ENCODE measurements around the gene STARD5.

Gene STARD5

DNA sequence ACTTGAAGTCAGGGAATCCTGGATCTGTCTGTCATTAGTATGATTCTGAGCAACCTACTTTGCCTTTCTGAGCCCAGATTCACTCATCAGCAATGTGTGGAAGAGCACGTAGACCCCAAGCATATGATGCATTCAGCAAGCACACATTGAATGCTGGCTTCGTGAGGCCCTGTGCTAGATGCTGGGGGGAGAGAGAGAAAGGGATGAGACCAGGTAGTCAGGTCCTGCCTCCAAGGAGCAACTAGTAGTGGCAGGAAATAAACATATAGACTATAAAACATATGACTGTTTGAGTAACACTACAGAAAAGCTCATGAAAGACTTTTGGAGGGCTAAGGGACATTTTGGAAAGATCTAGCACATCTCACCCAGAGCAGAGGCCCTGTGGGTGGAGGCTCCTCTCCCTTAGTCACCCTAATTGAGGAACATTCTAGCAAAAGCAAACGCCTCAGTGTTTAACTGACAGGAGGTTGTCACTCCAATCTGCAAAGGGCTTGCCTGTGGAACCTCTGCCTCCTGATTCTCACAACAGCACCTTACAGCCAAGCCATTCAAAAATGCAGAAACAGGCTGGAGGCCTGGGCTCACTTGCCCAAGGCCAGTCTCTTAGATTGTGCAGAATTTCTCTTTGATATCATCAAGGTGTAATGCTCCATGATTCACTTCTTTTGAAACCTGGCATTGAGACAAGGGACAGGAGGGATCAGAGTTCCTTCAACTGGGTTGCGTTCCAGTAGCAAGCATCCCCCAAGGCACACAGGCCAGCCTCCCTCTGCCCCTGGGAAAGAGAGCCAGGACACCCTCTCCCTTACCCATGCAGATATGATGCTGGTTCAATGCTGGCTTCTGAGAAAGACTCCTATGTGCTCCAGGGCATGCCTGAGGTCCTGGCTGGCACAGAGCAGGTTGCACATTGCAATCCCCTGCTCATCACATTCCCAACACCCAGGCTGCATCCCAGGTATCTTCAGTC lies 26.1 kb downstream of the STARD5 start:
- Histone ChIP-seq H3K4me2 (ENCODE audit: insufficient read depth, low read length) (peak overlapping the region; percentile 76), H3K79me2 (ENCODE audit: insufficient read depth, low read length) (peaks cover 79% of the 10 kb centered on the region), H3K9me3 (ENCODE audit: insufficient read depth, low read length, severe bottlenecking) (no peaks in the 10 kb centered on the region), H3K4me3 (ENCODE audit: low read depth in 1 of 2, low read length in 2 of 2) (peak overlapping the region; percentile 29 to 67; a peak in 3 of 4 replicates), H3K27ac (ENCODE audit: low read length) (peak overlapping the region; percentile 99), H3K27me3 (ENCODE audit: insufficient read depth, low read length, poor library complexity) (no peaks in the 10 kb centered on the region), H3K36me3 (ENCODE audit: insufficient read depth, low read length) (peaks cover 37% of the 10 kb centered on the region), H2AFZ (ENCODE audit: low read depth, low read length) (no peak overlapping the region), H4K20me1 (ENCODE audit: insufficient read depth, low read length) (peaks cover 2% of the 10 kb centered on the region; the same call in 1 of the 2 replicates), H3K4me1 (ENCODE audit: insufficient read depth, low read length) (peaks cover 99% of the 10 kb centered on the region), H3K9ac (ENCODE audit: low read depth, low read length) (peak overlapping the region; percentile 78)
- ATAC-seq (ENCODE audit: insufficient read depth, low read depth) = no peak
- TF ChIP-seq, protein P1, sequence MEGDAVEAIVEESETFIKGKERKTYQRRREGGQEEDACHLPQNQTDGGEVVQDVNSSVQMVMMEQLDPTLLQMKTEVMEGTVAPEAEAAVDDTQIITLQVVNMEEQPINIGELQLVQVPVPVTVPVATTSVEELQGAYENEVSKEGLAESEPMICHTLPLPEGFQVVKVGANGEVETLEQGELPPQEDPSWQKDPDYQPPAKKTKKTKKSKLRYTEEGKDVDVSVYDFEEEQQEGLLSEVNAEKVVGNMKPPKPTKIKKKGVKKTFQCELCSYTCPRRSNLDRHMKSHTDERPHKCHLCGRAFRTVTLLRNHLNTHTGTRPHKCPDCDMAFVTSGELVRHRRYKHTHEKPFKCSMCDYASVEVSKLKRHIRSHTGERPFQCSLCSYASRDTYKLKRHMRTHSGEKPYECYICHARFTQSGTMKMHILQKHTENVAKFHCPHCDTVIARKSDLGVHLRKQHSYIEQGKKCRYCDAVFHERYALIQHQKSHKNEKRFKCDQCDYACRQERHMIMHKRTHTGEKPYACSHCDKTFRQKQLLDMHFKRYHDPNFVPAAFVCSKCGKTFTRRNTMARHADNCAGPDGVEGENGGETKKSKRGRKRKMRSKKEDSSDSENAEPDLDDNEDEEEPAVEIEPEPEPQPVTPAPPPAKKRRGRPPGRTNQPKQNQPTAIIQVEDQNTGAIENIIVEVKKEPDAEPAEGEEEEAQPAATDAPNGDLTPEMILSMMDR (IDR thresholded peaks at IDR 0.05; ENCODE audit: borderline replicate concordance, extremely low read depth, low read length, poor library complexity, severe bottlenecking) = no peak
- no peak for TF ChIP-seq EZH2 (IDR thresholded peaks at IDR 0.05; ENCODE audit: borderline replicate concordance, low read depth, low read length, severe bottlenecking)
- DNase-seq = no peak

DNA sequence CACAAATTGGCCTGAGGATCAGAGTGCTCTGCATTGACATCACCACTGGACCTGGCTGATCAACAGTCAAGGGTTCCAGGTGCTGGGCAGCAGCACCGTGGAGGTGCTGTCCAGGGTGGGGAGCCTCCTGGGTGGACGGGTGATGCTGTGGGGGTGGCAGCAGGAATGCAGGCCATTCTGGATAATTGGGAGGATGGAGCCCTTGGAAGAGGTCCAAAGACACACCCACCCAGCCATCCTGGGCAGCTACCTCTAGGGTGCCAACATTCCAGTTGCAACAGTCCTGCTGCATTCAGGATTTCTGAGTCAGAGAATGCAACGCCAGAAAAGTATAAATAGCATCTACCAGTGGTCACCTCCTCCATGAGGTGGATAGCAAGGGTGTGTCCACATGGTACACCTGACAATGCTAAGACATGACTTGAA lies 26.8 kb downstream of the STARD5 start:
- ATAC-seq (ENCODE audit: insufficient read depth, low read depth) = no peak
- Histone ChIP-seq H4K20me1 (ENCODE audit: insufficient read depth, low read length) (no peaks in the 10 kb centered on the region), H3K4me2 (ENCODE audit: insufficient read depth, low read length) (peak overlapping the region; percentile 76), H2AFZ (ENCODE audit: low read depth, low read length) (0 out of 2 replicates have a peak overlapping the region, but pooled peaks have one; percentile 63), H3K27ac (ENCODE audit: low read length) (peak overlapping the region; percentile 99), H3K36me3 (ENCODE audit: insufficient read depth, low read length) (peaks cover 30% of the 10 kb centered on the region), H3K4me1 (ENCODE audit: insufficient read depth, low read length) (peaks cover 99% of the 10 kb centered on the region), H3K4me3 (ENCODE audit: low read depth in 1 of 2, low read length in 2 of 2) (peak overlapping the region; percentile 29 to 67; a peak in 3 of 4 replicates), H3K27me3 (ENCODE audit: insufficient read depth, low read length, poor library complexity) (no peaks in the 10 kb centered on the region), H3K9ac (ENCODE audit: low read depth, low read length) (peak overlapping the region; percentile 78), H3K9me3 (ENCODE audit: insufficient read depth, low read length, severe bottlenecking) (no peaks in the 10 kb centered on the region), H3K79me2 (ENCODE audit: insufficient read depth, low read length) (peaks cover 77% of the 10 kb centered on the region)
- no peak for TF ChIP-seq EZH2 (IDR thresholded peaks at IDR 0.05; ENCODE audit: borderline replicate concordance, low read depth, low read length, severe bottlenecking)
- TF ChIP-seq, protein P1 (IDR thresholded peaks at IDR 0.05; ENCODE audit: borderline replicate concordance, extremely low read depth, low read length, poor library complexity, severe bottlenecking) = no peak
- no peak for DNase-seq

DNA sequence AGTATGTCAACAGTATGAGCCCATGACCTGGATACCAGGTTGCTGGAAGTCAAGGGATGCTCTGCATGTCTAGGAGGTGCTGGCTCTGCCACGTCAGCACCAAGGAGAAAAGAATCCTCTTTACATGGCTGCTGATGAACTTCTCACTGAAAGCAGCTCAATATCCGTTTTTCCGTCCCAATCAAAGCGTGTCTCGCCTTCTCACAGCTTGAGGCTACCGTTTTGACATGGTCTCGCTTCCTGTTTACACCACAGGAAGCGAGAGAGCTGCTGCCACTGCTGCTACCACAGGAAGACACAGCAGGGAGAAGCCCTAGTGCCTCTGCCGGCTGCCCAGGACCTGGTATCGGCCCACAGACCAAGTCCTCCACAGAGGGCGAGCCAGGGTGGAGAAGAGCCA lies 27.3 kb downstream of the STARD5 start:
- peak; percentile 86 for DNase-seq
- Histone ChIP-seq H3K27ac (ENCODE audit: low read length) (peak overlapping the region; percentile 99), H3K9ac (ENCODE audit: low read depth, low read length) (peak overlapping the region; percentile 78), H2AFZ (ENCODE audit: low read depth, low read length) (peak overlapping the region; percentile 63), H3K9me3 (ENCODE audit: insufficient read depth, low read length, severe bottlenecking) (no peaks in the 10 kb centered on the region), H4K20me1 (ENCODE audit: insufficient read depth, low read length) (no peaks in the 10 kb centered on the region), H3K27me3 (ENCODE audit: insufficient read depth, low read length, poor library complexity) (no peaks in the 10 kb centered on the region), H3K4me3 (ENCODE audit: low read depth in 1 of 2, low read length in 2 of 2) (peak overlapping the region; percentile 29 to 67; a peak in 3 of 4 replicates), H3K36me3 (ENCODE audit: insufficient read depth, low read length) (peaks cover 25% of the 10 kb centered on the region), H3K4me2 (ENCODE audit: insufficient read depth, low read length) (peak overlapping the region; percentile 76), H3K79me2 (ENCODE audit: insufficient read depth, low read length) (peaks cover 74% of the 10 kb centered on the region), H3K4me1 (ENCODE audit: insufficient read depth, low read length) (peaks cover 99% of the 10 kb centered on the region)
- TF ChIP-seq, protein P1 (IDR thresholded peaks at IDR 0.05; ENCODE audit: borderline replicate concordance, extremely low read depth, low read length, poor library complexity, severe bottlenecking) = peak; percentile 21
- TF ChIP-seq EZH2 (IDR thresholded peaks at IDR 0.05; ENCODE audit: borderline replicate concordance, low read depth, low read length, severe bottlenecking) = no peak
- peak; percentile 78 for ATAC-seq (ENCODE audit: insufficient read depth, low read depth)

Measured in DND-41 (cell line).